PC-3 (cell line): Measurements from ENCODE around the gene C1QTNF12. TPM values are rescaled to one million over a fixed set of nuclear protein-coding genes. Genes with fewer than 3 reads are reported as not detected.

Source experiments
- ATAC-seq: fragments of 200-7000 bp; cut with Tn5 transposase; 2 replicates; pipeline ENCODE4 v1.9.1; 2020; ENCODE audit warnings: mild to moderate bottlenecking, moderate library complexity
- BruUV-seq: library from RNA; stranded (reverse); fragments of 400-500 nt; replicated peaks from 2 replicates; lab custom pipeline; 2021; lab: Mats Ljungman, UMichigan
- CTCF ChIA-PET: fragments of 300-600 bp; sonication (Branson Sonifier 250); formaldehyde crosslinking; loops from one replicate; lab custom pipeline; 2022; ENCODE audit warnings: antibody characterized with exemption; lab: Charles Lee
- POLR2A ChIA-PET: fragments of 300-600 bp; sonication (Branson Sonifier 250); formaldehyde crosslinking; loops from one replicate; lab custom pipeline; 2022; ENCODE audit warnings: antibody characterized with exemption; ENCODE audit not compliant: unreplicated experiment; lab: Charles Lee
- DNase-seq: peaks from one replicate; pipeline ENCODE4 v3.0.0-alpha.2; 2015
- H2AFZ ChIP-seq: fragments of 300-600 bp; sonication (generic); 2 replicates; pipeline ENCODE4 v1.6.0; 2016; ENCODE audit warnings: antibody characterized with exemption, low read length
- H3F3A ChIP-seq: fragments of 300-600 bp; sonication (generic); one replicate; pipeline ENCODE4 v1.6.0; 2017; ENCODE audit warnings: antibody characterized with exemption, low read length, control low read depth, mild to moderate bottlenecking; ENCODE audit not compliant: unreplicated experiment
- H3K27ac ChIP-seq: fragments of 300-600 bp; sonication (generic); 2 replicates; pipeline ENCODE4 v1.5.1; 2016; ENCODE audit warnings: mild to moderate bottlenecking, low read length
- H3K27me3 ChIP-seq: fragments of 300-600 bp; sonication (generic); 2 replicates; pipeline ENCODE4 v1.6.1; 2016; ENCODE audit warnings: low read length, mixed read lengths
- H3K36me3 ChIP-seq: fragments of 300-600 bp; sonication (generic); 2 replicates; pipeline ENCODE4 v1.6.1; 2016; ENCODE audit warnings: low read depth, mixed run types, low read length, mixed read lengths
- H3K4me1 ChIP-seq: fragments of 300-600 bp; sonication (generic); 2 replicates; pipeline ENCODE4 v1.5.1; 2016; ENCODE audit warnings: low read length; ENCODE audit not compliant: insufficient read depth
- H3K4me2 ChIP-seq: fragments of 300-600 bp; sonication (generic); 2 replicates; pipeline ENCODE4 v1.6.0; 2016; ENCODE audit warnings: low read length
- H3K4me3 ChIP-seq: fragments of 300-600 bp; sonication (generic); 2 replicates; pipeline ENCODE4 v1.5.1; 2016; ENCODE audit warnings: mild to moderate bottlenecking, low read length, mixed read lengths
- H3K79me2 ChIP-seq: fragments of 300-600 bp; sonication (generic); 2 replicates; pipeline ENCODE4 v1.6.1; 2017; ENCODE audit warnings: low read length, mixed read lengths
- H3K9ac ChIP-seq: fragments of 300-600 bp; sonication (generic); 2 replicates; pipeline ENCODE4 v1.6.0; 2016; ENCODE audit warnings: mild to moderate bottlenecking, low read length
- H3K9me2 ChIP-seq: fragments of 300-600 bp; sonication (generic); replicated peaks from 2 replicates; pipeline ENCODE4 v1.6.1; 2016; ENCODE audit warnings: mixed run types, low read length, mixed read lengths
- H3K9me3 ChIP-seq: fragments of 300-600 bp; sonication (generic); 2 replicates; pipeline ENCODE4 v1.6.1; 2016; ENCODE audit warnings: low read length, mixed read lengths
- H4K20me1 ChIP-seq: fragments of 300-600 bp; sonication (generic); 2 replicates; pipeline ENCODE4 v1.6.1; 2016; ENCODE audit warnings: low read length, mixed read lengths
- EZH2 ChIP-seq: fragments of 300-600 bp; sonication (generic); IDR thresholded peaks from one replicate; pipeline ENCODE4 v1.6.1; 2017; ENCODE audit warnings: antibody characterized with exemption, mild to moderate bottlenecking, low read length; ENCODE audit not compliant: unreplicated experiment
- EZH2phosphoT487 ChIP-seq: fragments of 300-600 bp; sonication (generic); IDR thresholded peaks from 2 replicates; pipeline ENCODE4 v1.6.1; 2018; ENCODE audit warnings: mild to moderate bottlenecking, antibody characterized with exemption, low read length, borderline replicate concordance
- intact Hi-C: fragments of 100-400 bp; cut with micrococcal nuclease; formaldehyde crosslinking; loops from 2 replicates; pipeline ENCODE4 v1.9.0; 2023
- total RNA-seq: library from RNA; depleted of rRNA; stranded (reverse); fragments of >200 nt; gene quantifications from 2 replicates; pipeline ENCODE4 v1.2.3, GENCODE V29; 2014
- TF ChIP-seq, protein P1 (sequence below): fragments of 300-600 bp; sonication (generic); conservative IDR thresholded peaks from 2 replicates; pipeline ENCODE4 v1.5.1; 2017; ENCODE audit warnings: antibody characterized with exemption, low read depth, mild to moderate bottlenecking, low read length

The C1QTNF12 gene
- total RNA-seq, 1 experiment from 2014 or later = 3.9 TPM

GRCh38 chr1:1206966-1207531 lies 39.5 kb downstream of the C1QTNF12 start:
- H3K9me2 ChIP-seq = no peaks in the 10 kb centered on the region
- peak overlapping the region; percentile 93 for H3K4me2 ChIP-seq
- H3K27ac ChIP-seq = no peak overlapping the region
- intact Hi-C loops = no loop called here
- BruUV-seq = no TSS peak
- peaks cover 25% of the 10 kb centered on the region for H3K4me1 ChIP-seq
- DNase-seq = peak; percentile 20
- CTCF ChIA-PET = interaction anchor here (1.0 kb wide), 1 partner anchor 85 kb away, joined by 3 read pairs; no protein-coding TSS in a partner anchor
- H4K20me1 ChIP-seq = no peaks in the 10 kb centered on the region
- H3K9ac ChIP-seq = peak overlapping the region; percentile 63; the same call in 1 of the 2 replicates
- H3K4me3 ChIP-seq = peak overlapping the region; percentile 68
- no peaks in the 10 kb centered on the region for H3K36me3 ChIP-seq
- H3F3A ChIP-seq = no peaks in the 10 kb centered on the region
- peaks cover 12% of the 10 kb centered on the region for H3K79me2 ChIP-seq
- H2AFZ ChIP-seq = peak overlapping the region; percentile 66
- TF ChIP-seq EZH2 = no peak
- TF ChIP-seq, protein P1, sequence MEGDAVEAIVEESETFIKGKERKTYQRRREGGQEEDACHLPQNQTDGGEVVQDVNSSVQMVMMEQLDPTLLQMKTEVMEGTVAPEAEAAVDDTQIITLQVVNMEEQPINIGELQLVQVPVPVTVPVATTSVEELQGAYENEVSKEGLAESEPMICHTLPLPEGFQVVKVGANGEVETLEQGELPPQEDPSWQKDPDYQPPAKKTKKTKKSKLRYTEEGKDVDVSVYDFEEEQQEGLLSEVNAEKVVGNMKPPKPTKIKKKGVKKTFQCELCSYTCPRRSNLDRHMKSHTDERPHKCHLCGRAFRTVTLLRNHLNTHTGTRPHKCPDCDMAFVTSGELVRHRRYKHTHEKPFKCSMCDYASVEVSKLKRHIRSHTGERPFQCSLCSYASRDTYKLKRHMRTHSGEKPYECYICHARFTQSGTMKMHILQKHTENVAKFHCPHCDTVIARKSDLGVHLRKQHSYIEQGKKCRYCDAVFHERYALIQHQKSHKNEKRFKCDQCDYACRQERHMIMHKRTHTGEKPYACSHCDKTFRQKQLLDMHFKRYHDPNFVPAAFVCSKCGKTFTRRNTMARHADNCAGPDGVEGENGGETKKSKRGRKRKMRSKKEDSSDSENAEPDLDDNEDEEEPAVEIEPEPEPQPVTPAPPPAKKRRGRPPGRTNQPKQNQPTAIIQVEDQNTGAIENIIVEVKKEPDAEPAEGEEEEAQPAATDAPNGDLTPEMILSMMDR = peak; percentile 31; the same call in 1 of the 2 replicates
- H3K27me3 ChIP-seq = no peaks in the 10 kb centered on the region
- H3K9me3 ChIP-seq = no peaks in the 10 kb centered on the region
- peak; percentile 6; the same call in 1 of the 2 replicates for ATAC-seq
- POLR2A ChIA-PET = no interaction called here

DNA sequence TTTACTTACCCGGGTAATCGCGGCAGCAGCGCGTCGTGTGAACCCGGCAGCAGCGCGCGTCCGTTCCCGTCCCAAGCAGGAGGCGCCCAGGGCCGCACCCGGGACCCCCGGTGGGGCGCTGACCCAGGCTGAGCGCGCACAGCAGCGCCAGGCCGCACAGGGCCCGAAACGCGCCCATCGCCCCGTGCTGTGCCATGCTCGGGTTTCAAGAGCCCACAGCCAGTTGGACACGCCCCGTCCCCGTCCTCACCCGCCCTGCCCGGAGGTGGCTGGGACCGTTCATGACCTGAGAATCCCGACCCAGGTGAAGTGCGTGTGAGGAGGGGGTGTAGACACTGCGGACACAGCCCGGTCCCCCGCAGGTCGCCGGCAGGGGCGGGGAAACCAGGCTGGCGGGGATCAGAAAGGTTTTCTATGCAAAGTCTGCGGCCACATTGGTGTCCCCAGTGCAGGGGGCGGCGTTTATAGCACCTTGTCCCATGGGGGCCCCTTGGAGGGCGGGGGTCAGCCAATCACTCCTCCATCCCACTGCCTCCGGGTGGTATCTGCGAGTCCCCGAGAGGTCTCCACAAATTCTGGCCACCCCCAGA lies 40.1 kb downstream of the C1QTNF12 start, which contains the start of gene TNFRSF18:
TSS of gene TNFRSF18 (minus strand) at position 217 of the 590 bp plus-strand sequence. CDS start at position 196, 21 bp downstream.
- H3K27me3 ChIP-seq = no peaks in the 10 kb centered on the region
- intact Hi-C loops = no loop called here
- peak within 1 kb of the TSS; percentile 93 for H3K4me2 ChIP-seq
- no peaks in the 10 kb centered on the region for H3K36me3 ChIP-seq
- H3K27ac ChIP-seq = no peak within 1 kb of the TSS
- peak; percentile 79 for DNase-seq
- H3F3A ChIP-seq = no peaks in the 10 kb centered on the region
- no peaks in the 10 kb centered on the region for H4K20me1 ChIP-seq
- peak within 1 kb of the TSS; percentile 68 for H3K4me3 ChIP-seq
- H2AFZ ChIP-seq = peak within 1 kb of the TSS; percentile 66
- BruUV-seq = no TSS peak
- H3K79me2 ChIP-seq = peaks cover 12% of the 10 kb centered on the region
- H3K9ac ChIP-seq = peak within 1 kb of the TSS; percentile 63
- no peaks in the 10 kb centered on the region for H3K9me3 ChIP-seq
- peak; percentile 71 for ATAC-seq
- TF ChIP-seq EZH2phosphoT487 (no peak), EZH2 (no peak)
- TF ChIP-seq, protein P1 = no peak
- ChIA-PET CTCF (interaction anchor here (1.0 kb wide), 1 partner anchor 85 kb away, joined by 3 read pairs; no protein-coding TSS in a partner anchor), POLR2A (no interaction called here)
- H3K9me2 ChIP-seq = no peaks in the 10 kb centered on the region
- H3K4me1 ChIP-seq = peaks cover 25% of the 10 kb centered on the region
